Stimulated activated CD8-positive, alpha-beta memory T cell treated with anti-CD3 and anti-CD28 coated beads, Interleukin-15, amount 100 ng/mL, for 4 hours (primary cell): ENCODE data around the gene CCND1.

Experiments used
- DNase-seq, 2 donors: peaks; one replicate each; pipeline ENCODE4 v3.0.0-alpha.2; 2020; ENCODE audit warnings: low read depth in 2 of 2

CCND1 gene

DNA sequence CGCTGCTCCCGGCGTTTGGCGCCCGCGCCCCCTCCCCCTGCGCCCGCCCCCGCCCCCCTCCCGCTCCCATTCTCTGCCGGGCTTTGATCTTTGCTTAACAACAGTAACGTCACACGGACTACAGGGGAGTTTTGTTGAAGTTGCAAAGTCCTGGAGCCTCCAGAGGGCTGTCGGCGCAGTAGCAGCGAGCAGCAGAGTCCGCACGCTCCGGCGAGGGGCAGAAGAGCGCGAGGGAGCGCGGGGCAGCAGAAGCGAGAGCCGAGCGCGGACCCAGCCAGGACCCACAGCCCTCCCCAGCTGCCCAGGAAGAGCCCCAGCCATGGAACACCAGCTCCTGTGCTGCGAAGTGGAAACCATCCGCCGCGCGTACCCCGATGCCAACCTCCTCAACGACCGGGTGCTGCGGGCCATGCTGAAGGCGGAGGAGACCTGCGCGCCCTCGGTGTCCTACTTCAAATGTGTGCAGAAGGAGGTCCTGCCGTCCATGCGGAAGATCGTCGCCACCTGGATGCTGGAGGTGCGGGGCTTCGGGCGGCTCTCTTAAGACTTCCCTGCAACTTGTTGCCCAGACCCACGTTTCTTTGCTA is at the start of gene CCND1:
Gene CCND1, plus strand, starts transcription at position 162 of the 587 bp plus-strand sequence. Its CDS starts 158 bp downstream, at position 320.
- DNase-seq, result no peak

DNA sequence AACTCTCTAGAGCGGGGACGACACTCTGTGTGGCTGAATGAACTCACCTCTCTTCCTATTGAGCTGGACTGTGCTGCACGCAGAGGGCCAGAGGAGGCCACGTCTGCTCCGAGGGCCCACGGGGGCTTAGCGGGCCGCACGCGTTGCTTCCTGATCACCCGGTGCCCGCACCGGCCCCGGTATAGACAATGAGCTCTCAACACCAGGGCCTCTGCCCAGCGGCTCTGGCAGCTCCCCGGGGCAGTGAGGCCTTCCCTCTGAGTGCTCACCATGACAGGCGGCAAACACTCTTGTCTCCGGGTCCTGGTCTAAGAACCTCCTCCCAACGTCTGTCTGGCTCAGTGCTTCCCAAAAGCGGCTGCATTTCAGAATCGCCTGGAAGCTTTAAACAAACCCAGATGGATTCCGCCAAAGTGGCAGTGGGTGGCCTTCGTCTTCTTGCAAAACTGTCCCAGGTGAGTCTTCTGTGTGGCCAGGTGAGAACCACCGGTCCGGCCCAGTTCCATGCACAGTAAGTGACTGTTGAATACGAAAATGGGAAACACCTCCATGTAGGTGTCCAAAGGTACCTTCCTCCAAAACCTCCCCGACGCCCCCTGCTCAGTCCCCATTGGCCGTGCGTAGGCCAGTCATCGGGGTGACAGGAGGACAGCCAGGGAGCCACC is 47.8 kb upstream of the CCND1 start:
- no peak for DNase-seq

DNA sequence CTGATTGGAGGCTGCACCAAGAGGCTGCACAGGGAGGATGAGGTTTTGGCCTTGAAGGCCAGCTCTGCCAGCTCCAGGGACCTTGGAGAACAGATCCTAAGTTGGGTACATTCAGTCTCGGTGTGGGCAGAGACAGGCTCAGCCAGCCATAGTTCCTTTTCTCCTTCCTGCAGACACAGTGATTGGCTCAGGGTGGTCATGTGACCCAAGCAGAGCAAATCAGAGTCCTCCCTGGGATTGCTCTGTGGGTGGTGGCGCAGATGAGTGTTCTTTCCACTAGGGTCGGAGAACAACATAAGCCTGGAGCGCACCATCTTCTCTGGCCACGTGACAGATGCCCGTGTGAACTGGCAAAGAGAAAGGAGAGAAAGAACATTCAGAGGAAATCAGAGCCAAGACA is 47.1 kb upstream of the CCND1 start:
- DNase-seq, result no peak

DNA sequence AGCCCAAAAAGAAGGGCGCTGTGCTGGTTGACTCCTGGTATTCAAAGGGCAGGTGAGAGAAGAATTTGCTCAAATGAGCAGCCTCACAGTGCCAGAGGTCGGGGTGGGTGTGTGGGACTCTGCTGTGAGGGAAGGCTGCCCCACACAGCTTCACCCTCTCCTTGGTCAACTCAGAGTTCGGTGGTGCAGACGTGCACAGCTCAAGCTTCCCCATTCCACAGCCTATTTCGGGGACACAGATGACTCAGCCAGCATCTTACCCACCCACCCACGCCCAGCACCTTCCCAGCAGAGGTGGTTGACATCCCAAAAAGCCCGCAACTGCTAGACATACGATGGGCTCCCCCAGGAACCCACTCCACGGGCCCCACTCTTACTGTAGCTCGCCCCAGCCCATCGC is 46.5 kb upstream of the CCND1 start:
- no peak for DNase-seq

DNA sequence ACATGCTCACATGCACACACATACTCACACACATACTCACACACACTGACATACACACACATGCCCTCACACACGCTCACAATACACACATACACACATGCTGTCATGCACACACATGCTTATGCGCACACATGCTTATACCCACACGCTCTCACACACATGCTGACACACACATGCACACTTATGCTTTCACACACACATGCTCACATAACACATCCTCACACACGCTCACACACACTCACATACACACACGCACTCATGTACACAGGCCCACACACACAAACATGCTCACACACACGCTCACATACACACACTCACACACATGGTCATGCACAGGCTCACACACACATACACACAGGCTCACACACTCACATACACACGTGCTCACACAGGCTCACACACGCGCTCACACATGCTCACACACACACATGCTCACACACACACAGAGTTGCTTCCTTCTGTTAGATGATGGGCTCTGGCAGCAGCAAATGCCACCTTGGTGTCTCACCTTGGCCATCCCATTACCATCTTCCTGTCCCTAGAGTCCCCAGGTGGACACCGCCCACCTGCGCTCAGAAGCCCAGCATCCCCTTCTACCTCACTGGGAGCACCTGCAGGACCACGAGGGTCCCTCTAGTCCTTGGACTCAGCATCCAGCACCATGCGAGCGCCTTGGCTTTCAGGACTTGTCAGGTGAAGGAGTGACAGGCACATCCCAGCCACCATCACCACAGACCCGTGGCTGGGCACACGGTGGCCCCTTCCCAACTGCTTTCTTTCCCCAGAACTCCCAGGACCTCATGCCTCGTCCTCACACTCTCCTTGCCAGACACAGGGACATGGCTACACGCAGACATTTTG is 44.9 kb upstream of the CCND1 start:
- no peak for DNase-seq

DNA sequence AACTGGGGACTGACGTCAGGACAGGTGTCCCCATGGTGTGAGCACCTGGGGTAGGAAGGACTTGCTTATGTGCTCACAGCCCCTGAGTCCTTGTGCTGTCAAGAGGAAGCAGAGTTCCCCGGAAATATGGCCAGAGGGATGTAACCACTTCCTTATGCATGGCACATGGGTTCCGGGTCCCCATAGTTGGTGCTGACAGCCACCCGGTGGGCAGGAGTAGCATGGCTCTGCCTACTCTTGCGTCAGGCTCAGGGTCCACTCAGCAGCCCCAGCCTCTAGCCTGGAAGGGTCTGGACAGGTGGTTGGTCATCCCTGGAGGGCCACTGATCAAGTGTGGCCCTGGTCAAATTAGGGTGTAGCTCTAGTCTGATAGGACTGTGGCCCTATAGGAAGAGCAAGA is 42.8 kb upstream of the CCND1 start:
- no peak for DNase-seq

DNA sequence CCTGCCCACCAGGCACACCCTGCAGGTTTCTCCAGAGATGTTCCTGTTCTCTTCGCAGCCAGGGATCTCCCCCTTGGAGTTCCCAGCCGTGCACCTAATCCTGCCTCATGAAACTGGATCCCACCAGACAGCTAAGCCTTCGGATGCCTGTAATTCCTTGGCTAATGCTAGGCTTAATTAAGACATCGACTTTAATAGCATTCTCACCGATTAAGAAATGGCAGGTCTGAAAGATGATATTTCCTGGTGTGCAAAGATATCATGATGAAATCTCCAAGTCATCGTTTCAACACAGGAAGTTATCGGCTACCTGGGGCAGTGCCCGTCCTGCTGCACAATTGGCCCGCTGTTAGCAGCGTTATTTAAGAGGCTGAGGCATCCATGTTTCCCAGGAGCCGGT is 41.5 kb upstream of the CCND1 start:
- DNase-seq, result no peak

DNA sequence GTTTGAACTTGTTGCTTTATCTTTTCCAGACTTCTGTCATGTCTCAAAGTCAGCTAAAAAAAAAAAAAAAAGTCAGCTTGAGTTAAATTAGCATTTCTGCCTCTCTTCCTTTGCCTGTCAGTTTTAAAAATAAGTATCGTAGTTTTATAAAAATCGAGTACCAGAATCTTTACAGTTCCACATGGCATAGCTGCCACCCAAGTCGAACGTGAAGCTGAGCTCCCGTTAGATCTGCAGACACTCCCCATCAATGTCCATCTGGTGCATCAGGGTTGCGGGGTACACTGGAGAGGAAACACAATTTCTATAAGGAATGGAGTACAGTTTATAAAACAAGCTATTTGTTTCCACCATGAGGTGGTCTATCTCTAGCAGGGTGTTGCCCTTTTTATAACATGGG is 41.0 kb upstream of the CCND1 start:
- no peak for DNase-seq

DNA sequence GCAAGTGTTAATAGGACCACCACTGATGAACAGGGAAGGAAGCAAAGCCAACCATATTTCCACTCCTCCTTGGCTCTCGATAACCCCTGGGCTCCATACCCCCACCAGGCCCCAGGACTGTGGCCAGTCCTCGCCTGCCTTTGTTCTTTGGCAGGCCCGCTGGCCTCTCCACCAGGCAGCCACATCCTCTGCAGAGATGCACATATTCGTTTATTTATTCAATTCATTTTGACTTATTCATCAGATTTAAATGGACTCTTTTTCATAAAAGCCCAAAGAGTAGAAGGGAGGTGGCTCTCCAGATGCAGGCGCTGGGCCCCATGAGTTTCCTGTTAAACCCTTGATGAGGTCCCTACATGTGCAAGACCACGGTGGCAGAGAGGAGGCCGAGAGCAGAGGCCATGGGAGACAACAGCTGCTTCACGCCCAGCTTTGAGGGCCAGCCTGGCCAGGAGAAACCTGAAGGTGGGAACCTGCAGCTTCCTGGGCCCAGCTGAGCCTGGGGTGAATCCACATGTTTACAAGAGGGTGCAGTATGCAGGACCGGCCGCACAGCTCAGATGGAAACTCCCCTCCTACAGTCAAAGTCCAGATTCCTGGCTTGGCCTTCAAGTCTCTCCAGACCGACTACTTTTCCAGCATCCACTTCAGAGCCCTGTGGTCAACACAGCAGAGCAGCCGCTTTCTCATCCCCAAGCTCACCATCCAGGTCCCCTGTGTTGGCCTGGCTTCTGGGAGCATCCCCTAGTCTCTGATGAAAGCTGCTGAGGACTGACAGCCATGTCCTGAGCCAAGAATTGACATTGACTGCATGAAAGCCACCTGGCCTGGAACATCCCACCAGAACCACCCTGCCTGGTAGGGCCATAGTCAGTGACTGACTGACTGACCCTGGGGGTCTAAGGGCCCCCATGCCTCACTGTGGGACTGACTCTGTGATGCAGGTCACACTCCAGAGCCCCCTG is 39.7 kb upstream of the CCND1 start:
- DNase-seq, result no peak

DNA sequence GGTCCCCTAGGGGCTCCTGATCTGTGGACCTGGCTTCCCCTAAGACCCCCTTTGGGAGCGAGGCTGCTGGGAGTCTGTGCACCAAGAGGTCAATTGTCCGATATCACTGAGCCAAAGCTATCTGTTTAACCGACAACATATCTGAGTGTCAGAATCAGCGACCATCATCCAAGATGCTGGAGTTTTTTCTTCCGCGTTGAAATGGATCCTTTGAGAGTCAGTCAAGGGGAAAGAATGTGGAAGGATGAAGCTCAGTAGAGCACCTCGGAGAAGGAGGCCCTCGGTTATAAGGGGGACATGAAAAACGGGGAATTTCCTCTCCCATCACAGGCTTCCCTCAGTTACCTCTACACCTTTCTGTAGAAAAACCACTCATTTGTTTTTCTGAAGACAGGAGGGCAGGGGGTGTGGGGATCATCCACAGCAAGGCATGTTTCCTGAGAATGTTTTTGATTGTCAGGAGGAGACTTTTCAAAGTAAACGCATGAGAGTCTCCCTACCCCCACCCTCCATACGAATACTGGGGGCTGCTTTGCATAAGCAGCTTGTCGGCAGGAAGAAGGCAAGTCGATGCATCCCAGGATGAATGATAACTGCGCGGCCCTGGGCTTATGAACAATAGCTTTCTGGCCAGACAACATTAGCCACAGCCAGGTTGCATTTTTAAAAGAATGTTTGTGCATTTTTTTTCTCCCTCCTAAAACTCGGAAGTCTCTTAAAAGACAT is 37.7 kb upstream of the CCND1 start:
- no peak for DNase-seq

DNA sequence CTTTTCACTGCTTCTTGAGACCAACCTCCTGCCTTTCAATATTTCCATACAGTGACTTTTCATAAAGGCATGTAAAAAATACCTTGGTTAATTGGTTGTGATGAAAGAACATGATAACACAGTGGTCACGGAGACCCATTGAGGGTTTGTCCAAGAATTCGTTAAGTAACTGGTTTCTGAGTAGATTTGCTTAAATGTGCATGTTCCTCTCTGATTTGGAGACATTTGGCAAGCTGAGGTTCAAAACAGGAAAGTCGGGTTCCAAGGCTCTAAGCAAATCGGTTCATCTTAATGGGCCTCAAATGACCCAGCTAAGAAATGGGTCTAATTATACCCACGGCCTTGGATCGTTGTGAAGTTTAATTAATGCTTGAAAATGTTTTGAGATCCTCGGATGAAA is 36.9 kb upstream of the CCND1 start:
- no peak for DNase-seq

DNA sequence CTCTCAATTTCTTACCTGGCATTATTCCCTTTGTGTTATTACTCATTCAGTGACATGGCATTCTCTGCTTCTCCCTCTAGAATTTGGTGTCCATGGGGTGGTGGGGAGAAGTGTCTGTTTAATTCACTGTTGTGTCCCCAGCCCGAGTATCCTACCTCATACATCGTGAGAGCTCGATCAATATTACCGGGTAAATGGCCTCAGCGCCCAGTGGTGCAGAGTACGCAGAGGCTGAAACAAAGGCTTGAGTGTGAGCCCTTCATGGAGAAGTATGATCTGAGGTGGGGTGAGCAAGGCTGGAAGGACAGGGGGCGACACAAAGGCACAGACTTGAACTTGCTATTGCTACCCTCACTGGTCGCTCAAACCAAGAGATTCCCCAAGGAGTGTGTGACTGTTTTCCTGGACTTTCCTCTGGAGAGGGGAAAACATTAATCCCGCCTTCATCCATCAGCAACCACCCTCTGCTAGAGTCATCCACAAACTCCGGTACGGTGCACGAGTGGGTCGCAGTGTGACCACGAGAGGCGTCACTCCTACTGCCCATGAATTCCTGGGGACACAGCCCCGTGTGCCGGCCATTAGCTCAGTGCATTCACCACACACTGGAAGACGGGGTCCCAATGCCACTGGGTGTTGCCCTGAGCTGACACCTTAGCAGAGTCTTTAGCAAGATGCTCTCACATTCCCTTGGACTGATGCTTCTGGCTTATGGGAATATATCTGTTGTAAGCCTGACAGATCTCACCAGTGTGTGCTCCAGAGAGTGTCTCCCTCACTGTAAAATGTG is 35.0 kb upstream of the CCND1 start:
- DNase-seq, result no peak

DNA sequence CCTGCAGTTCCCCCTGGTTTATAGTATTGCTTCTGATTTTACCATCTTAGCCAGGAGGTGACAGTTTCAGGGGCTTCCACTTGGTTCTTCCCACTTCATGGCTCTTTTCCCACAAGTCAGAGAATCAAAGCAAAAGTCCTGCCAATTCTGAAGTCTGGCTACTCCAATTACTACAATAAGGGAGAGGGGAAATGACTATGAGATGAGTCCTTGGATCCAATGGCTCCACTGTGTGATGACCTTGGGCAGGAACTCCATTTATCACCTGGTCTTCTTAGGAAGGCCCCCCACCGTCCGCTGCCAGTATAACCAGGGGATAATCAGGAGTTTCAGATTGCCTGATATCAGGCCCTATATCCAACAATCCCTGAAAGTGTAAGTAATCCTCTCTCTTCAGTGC is 31.6 kb upstream of the CCND1 start:
- DNase-seq, result no peak

DNA sequence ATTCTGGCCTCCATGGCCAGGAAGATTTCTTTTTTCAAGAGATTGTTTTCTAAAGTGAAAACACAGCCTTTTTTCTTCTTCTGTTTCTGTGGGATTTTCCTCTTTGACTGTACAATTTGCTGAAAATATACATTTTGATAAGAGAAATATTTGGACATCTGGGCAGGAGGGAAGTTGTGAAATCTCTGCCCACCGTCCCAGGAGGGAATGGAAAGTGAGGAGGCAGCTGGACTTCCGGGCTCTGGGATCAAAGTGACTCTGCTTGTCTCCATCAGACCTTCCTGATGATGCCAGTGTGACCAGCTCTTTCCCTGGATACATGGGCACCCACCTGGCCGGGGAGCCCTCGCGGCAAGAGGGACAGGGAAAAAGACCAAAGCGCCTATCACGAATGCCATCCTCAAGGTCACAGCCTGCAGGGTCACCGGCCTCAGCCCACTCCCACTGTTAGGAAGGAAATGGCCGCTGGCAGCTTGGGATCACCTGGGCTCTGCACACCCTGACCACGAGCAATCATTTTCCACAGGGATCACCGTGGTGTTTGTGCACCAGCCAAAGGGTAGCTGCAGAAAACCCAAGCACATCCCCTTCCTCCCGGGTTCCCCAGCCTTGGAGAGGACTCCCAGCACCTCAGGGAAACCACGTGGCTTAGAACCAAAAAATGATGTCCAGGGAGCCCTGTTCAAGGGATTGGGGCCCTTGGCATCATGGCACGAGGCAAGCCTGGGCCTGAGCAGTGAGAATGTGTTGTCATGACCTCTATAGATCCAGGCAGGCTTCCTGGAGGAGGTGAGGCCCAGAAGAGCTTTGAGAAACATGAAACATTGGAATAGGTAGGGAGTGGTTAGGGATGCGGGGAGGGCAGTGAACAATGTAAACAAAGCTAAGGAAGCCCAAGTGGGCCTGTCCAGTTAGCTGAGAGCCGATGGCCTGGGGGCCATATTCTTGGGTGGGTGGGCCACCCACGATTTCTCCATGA is 29.1 kb upstream of the CCND1 start:
- DNase-seq, result no peak

DNA sequence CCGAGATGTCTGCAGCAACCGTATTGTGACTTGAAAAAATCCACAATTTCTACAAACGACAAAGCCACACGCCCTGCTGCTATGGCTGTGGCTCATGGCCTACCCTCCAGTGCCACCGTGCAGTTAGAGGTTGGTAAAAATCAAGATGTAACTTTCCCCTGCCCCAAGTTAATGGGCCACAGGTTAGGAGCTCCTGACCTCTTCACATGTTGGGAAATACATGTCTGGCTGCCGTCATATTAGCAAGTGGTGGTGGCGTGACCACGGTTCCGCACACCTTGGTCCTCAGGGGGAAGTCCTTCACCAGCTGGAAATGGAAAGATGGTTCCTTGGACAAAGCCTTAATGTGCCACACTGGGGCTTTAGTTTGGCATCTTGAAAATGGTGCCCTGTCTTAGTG is 27.4 kb upstream of the CCND1 start:
- no peak for DNase-seq

DNA sequence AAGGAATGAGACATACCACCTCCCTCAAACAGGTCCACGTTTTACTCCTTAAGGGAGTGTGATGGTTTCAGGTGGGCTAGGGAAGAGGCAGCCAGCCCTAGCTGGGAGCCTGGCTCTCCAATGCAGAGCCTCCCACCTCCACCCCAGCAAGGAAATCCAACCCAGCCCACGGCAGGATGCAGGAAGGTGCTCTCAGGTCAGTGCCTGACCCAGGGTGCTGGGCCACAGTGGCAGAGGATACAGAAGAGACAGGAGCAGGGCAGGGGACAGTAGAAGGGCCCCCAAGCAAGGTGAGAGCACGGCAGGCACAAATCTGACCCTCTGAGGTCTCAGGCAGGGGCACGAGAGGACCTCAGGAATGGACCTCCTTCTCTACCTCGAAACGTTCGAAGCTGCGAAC is 26.9 kb upstream of the CCND1 start:
- no peak for DNase-seq

DNA sequence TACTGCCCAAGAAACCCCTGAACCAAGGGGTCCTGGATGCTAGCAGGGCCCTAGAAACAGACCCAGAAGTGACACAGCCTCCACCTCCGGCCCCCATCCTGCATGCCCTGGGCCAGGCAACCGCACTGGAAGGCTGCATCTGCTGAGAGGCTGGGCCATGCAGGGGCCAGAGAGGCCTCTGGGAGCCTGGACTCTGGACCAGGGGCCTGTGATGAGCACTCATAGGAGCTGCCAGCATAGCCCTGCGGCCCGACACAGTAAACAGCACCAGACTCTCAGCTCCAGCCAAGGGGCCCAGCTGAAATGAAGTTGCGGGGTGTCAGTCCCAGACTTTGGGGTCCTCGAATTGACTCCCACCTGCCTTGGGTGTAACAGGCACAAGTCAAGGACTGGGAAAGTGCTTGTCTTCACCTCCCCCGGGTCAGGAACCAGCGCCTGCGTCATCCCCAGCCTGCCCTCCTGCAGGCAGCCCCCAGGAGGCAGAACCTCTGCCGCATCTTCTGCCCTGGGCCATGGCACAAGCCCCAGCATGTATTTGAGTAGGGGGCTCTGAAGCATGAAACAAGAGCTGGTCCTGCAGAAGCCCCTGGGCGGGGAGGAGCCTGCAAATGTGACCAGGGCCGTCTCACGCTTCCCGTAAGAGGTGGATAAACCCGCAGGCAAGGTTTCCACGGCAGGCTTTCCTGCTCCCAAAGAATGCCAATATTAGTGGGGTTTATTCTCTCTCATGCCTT is 25.2 kb upstream of the CCND1 start:
- no peak for DNase-seq

DNA sequence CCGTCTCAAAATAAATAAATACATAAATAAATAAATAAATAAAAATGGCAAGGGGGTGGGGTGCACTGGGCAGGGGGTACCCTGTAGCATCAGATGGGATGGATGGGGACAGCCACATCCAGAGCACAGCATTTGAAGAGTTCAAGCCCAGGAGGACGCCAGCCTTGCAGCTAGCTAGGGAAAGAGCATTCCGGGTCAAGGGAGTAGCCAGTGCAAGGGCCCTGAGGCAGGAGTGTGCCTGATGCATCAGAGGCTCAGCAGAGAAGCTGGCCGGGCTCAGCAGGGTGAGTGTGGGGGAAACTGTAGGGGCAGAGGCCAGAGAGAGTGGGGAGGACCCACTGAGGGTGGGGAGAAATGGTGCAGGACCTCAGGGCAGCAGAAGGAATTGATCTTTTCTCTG is 23.7 kb upstream of the CCND1 start:
- no peak for DNase-seq
